ENCODE data around the gene PAQR3. TPM values are rescaled to one million over a fixed set of nuclear protein-coding genes. Genes with fewer than 3 reads are reported as not detected.
A peak's percentile ranks its signal among the peaks of the same experiment; 100 is the strongest.

PAQR3 gene
- 21.3 and 26.4 TPM in 2 replicates for total RNA-seq (2014; rRNA removed; shearing (Covaris generic))
- polyA plus RNA-seq (2015; cell fraction: cytosol; rRNA removed): 30.1 and 33.2 TPM in 2 replicates
- 41.7 and 44.1 TPM in 2 replicates for polyA plus RNA-seq (2015; cell fraction: nucleus; rRNA removed)

- DNase-seq (ENCODE audit: low read depth): peak; percentile 81
Observed at GRCh38 chr4:78938868-78939666, at the start of gene PAQR3. TSS of gene PAQR3 (minus strand) at chr4:78939438. CDS start at chr4:78939224, 214 bp downstream.

- DNase-seq (ENCODE audit: low read depth): no peak
Observed at GRCh38 chr4:78987683-78988082, 48.4 kb upstream of the PAQR3 start.

- no peak for DNase-seq (ENCODE audit: low read depth)
Observed at GRCh38 chr4:78984593-78984992, 45.4 kb upstream of the PAQR3 start.

- no peak for DNase-seq (ENCODE audit: low read depth)
Observed at GRCh38 chr4:78975865-78976264, 36.6 kb upstream of the PAQR3 start.

- no peak for DNase-seq (ENCODE audit: low read depth)
Observed at GRCh38 chr4:78971776-78972175, 32.5 kb upstream of the PAQR3 start.

GRCh38 chr4:78971326-78971725 lies 32.1 kb upstream of the PAQR3 start:
- DNase-seq (ENCODE audit: low read depth): no peak

GRCh38 chr4:78962597-78963115 lies 23.4 kb upstream of the PAQR3 start:
- DNase-seq (ENCODE audit: low read depth): no peak

GRCh38 chr4:78960926-78961325 lies 21.7 kb upstream of the PAQR3 start:
- no peak for DNase-seq (ENCODE audit: low read depth)

- DNase-seq (ENCODE audit: low read depth): no peak
Observed at GRCh38 chr4:78956975-78957374, 17.7 kb upstream of the PAQR3 start.

GRCh38 chr4:78953769-78954666 lies 14.8 kb upstream of the PAQR3 start:
- peak; percentile 38 for DNase-seq (ENCODE audit: low read depth)

- no peak for DNase-seq (ENCODE audit: low read depth)
Observed at GRCh38 chr4:78953231-78953630, 14.0 kb upstream of the PAQR3 start.

- DNase-seq (ENCODE audit: low read depth): peak; percentile 26
Observed at GRCh38 chr4:78951862-78952472, 12.7 kb upstream of the PAQR3 start.

- DNase-seq (ENCODE audit: low read depth): no peak
Observed at GRCh38 chr4:78949735-78950134, 10.5 kb upstream of the PAQR3 start.

GRCh38 chr4:78945651-78946179 lies 6.5 kb upstream of the PAQR3 start:
- peak; percentile 6 for DNase-seq (ENCODE audit: low read depth)

- no peak for DNase-seq (ENCODE audit: low read depth)
Observed at GRCh38 chr4:78944381-78944780, 5.1 kb upstream of the PAQR3 start.

- DNase-seq (ENCODE audit: low read depth): no peak
Observed at GRCh38 chr4:78940752-78941151, 1.5 kb upstream of the PAQR3 start.

- peak; percentile 3 for DNase-seq (ENCODE audit: low read depth)
Observed at GRCh38 chr4:78939667-78940008, 400 bp upstream of the PAQR3 start.

- DNase-seq (ENCODE audit: low read depth): peak; percentile 3
Observed at GRCh38 chr4:78938474-78938867, 767 bp downstream of the PAQR3 start.

GRCh38 chr4:78937837-78938236 lies 1.4 kb downstream of the PAQR3 start:
- DNase-seq (ENCODE audit: low read depth): peak; percentile 57

- DNase-seq (ENCODE audit: low read depth): no peak
Observed at GRCh38 chr4:78936989-78937388, 2.2 kb downstream of the PAQR3 start.

GRCh38 chr4:78930016-78930629 lies 9.1 kb downstream of the PAQR3 start:
- no peak for DNase-seq (ENCODE audit: low read depth)
